Ishikawa (cell line): ENCODE results near the gene CAPNS1.

Source experiments
- CEBPB ChIP-seq: IDR thresholded peaks from 2 replicates; pipeline ENCODE4 v1.6.1; 2012
- CREB1 ChIP-seq: IDR thresholded peaks from 2 replicates; pipeline ENCODE4 v1.6.1; 2012; ENCODE audit warnings: low read depth
- EGR1 ChIP-seq: IDR thresholded peaks from 2 replicates; pipeline ENCODE4 v1.6.1; 2012
- EP300 ChIP-seq: IDR thresholded peaks from 2 replicates; pipeline ENCODE4 v1.6.1; 2012; ENCODE audit warnings: borderline replicate concordance
- FOXM1 ChIP-seq: IDR thresholded peaks from 2 replicates; pipeline ENCODE4 v1.6.1; 2012; ENCODE audit warnings: low read depth, borderline replicate concordance
- MAX ChIP-seq: IDR thresholded peaks from 2 replicates; pipeline ENCODE4 v1.6.1; 2012
- NFIC ChIP-seq: IDR thresholded peaks from 2 replicates; pipeline ENCODE4 v1.6.1; 2012
- RAD21 ChIP-seq: IDR thresholded peaks from 2 replicates; pipeline ENCODE4 v1.6.1; 2012; ENCODE audit warnings: low read depth
- REST ChIP-seq: IDR thresholded peaks from 2 replicates; pipeline ENCODE4 v1.6.1; 2012; ENCODE audit warnings: low read depth, mild to moderate bottlenecking
- TAF1 ChIP-seq: IDR thresholded peaks from 2 replicates; pipeline ENCODE4 v1.6.1; 2012; ENCODE audit warnings: low read depth, mild to moderate bottlenecking
- TCF12 ChIP-seq: IDR thresholded peaks from 2 replicates; pipeline ENCODE4 v1.6.1; 2012; ENCODE audit warnings: low read depth
- TEAD4 ChIP-seq: IDR thresholded peaks from 2 replicates; pipeline ENCODE4 v1.6.1; 2012
- USF1 ChIP-seq: IDR thresholded peaks from 2 replicates; pipeline ENCODE4 v1.6.1; 2012
- YY1 ChIP-seq: IDR thresholded peaks from 2 replicates; pipeline ENCODE4 v1.6.1; 2012; ENCODE audit warnings: low read depth
- ZBTB7A ChIP-seq: IDR thresholded peaks from 2 replicates; pipeline ENCODE4 v1.6.1; 2012; ENCODE audit warnings: low read depth

Gene CAPNS1

GRCh38 chr19:36160821-36161596 lies 21.1 kb downstream of the CAPNS1 start:
- TF ChIP-seq EP300, result no peak
- no peak for TF ChIP-seq TEAD4
- no peak for TF ChIP-seq CREB1
- TF ChIP-seq EGR1, result no peak
- no peak for TF ChIP-seq USF1
- no peak for TF ChIP-seq CEBPB
- TF ChIP-seq TAF1, result no peak
- TF ChIP-seq TCF12, result no peak
- TF ChIP-seq MAX, result no peak
- TF ChIP-seq ZBTB7A, result no peak
- no peak for TF ChIP-seq YY1
- no peak for TF ChIP-seq REST
- TF ChIP-seq FOXM1, result no peak
- TF ChIP-seq NFIC, result no peak
- TF ChIP-seq RAD21, result no peak

GRCh38 chr19:36163813-36164212 lies 23.9 kb downstream of the CAPNS1 start:
- no peak for TF ChIP-seq REST
- TF ChIP-seq NFIC, result no peak
- no peak for TF ChIP-seq MAX
- TF ChIP-seq FOXM1, result no peak
- no peak for TF ChIP-seq TAF1
- TF ChIP-seq ZBTB7A, result no peak
- no peak for TF ChIP-seq CEBPB
- no peak for TF ChIP-seq CREB1
- TF ChIP-seq TCF12, result no peak
- TF ChIP-seq TEAD4, result no peak
- TF ChIP-seq RAD21, result no peak
- TF ChIP-seq EP300, result no peak

- TF ChIP-seq RAD21 (no peak), CEBPB (no peak), YY1 (no peak), CREB1 (no peak), REST (no peak), TCF12 (no peak), ZBTB7A (no peak), MAX (no peak), TAF1 (no peak), FOXM1 (no peak), USF1 (no peak), NFIC (no peak), EP300 (no peak), TEAD4 (no peak), EGR1 (no peak)
Measured at GRCh38 chr19:36169084-36169760, 29.4 kb downstream of the CAPNS1 start.
